Choroid plexus epithelial cell (primary cell): ENCODE data around the gene CTIF.

ENCODE experiments used
- DNase-seq: peaks from one replicate; pipeline ENCODE4 v3.0.0-alpha.2; 2010; ENCODE audit warnings: low read depth
- H3K4me3 ChIP-seq: 2 replicates; pipeline ENCODE4 v1.5.1; 2011; ENCODE audit warnings: low read depth, mild to moderate bottlenecking, control low read depth, low read length, moderate library complexity
- CTCF ChIP-seq: conservative IDR thresholded peaks from 2 replicates; pipeline ENCODE4 v1.5.1; 2011; ENCODE audit warnings: low read depth, mild to moderate bottlenecking, control low read depth, inconsistent platforms, low read length, moderate library complexity

Gene CTIF

GRCh38 chr18:48777026-48777743 is 238.4 kb downstream of the CTIF start:
- peak; percentile 68 for DNase-seq
- peak; percentile 85 for TF ChIP-seq CTCF

GRCh38 chr18:48777744-48778116 is 238.9 kb downstream of the CTIF start:
- peak; percentile 77 for DNase-seq
- H3K4me3 ChIP-seq = no peak overlapping the region
- peak; percentile 68 for TF ChIP-seq CTCF

More at GRCh38 chr18:48777026-48777743, 238.4 kb downstream of the CTIF start:
- H3K4me3 ChIP-seq = no peak overlapping the region

- no peak overlapping the region for H3K4me3 ChIP-seq
- DNase-seq = no peak
- TF ChIP-seq CTCF = no peak
Measured at GRCh38 chr18:48778344-48779011, 239.6 kb downstream of the CTIF start.

GRCh38 chr18:48779462-48779861 is 240.6 kb downstream of the CTIF start:
- no peak for TF ChIP-seq CTCF
- H3K4me3 ChIP-seq = no peak overlapping the region
- DNase-seq = no peak

- H3K4me3 ChIP-seq = no peak overlapping the region
- no peak for TF ChIP-seq CTCF
- DNase-seq = peak; percentile 45
Measured at GRCh38 chr18:48780201-48780912, 241.5 kb downstream of the CTIF start.

- peak; percentile 5 for DNase-seq
- H3K4me3 ChIP-seq = no peak overlapping the region
- TF ChIP-seq CTCF = no peak
Measured at GRCh38 chr18:48780913-48781162, 242.0 kb downstream of the CTIF start.
